Measurements from ENCODE around the gene ARX. TPM values are rescaled to one million over a fixed set of nuclear protein-coding genes. Genes with fewer than 3 reads are reported as not detected.

Gene ARX
- total RNA-seq, 1 experiment from 2014 or later = not detected

DNA sequence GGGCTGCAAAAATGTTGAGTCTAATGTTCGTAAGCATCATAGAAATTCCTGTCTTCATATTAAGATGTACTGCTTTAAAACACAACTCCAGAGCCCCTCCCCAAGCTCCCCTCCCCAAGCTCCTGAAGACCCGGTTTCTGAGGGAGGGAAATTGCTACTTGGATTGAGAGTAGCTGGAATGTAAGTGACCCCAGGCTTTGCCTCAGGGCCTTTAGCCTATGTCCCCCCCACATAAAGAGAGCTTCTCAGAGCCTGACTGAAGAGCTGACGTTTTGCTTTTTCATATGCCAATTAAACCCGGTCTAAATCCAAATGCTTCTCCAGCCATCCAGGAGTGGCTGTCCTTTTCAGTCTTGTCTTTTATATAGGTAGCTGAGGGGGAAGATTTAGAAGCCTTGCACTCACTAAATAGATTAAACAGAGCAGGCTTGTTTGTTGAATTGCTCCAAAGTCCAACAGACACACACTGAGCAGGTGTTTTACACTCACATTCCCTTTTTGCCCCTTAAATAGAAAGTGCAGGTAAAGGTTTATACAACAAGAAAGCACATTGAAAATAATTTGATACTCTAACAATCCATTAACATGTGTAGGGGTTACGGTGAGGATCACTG lies 19.6 kb downstream of the ARX start:
- Histone ChIP-seq H3K9ac (ENCODE audit: low read length) (no peak overlapping the region), H3K9me2 (replicated peaks; ENCODE audit: insufficient read depth, low read length) (no peaks in the 10 kb centered on the region), H3K9me3 (ENCODE audit: low read length) (no peaks in the 10 kb centered on the region), H4K20me1 (ENCODE audit: insufficient read depth, low read depth, low read length) (no peaks in the 10 kb centered on the region), H2AFZ (ENCODE audit: low read length) (no peak overlapping the region), H3K27ac (ENCODE audit: low read length) (no peak overlapping the region), H3K4me3 (ENCODE audit: low read length) (no peak overlapping the region), H3K4me1 (ENCODE audit: low read length) (no peaks in the 10 kb centered on the region), H3K36me3 (ENCODE audit: insufficient read depth, low read length) (no peaks in the 10 kb centered on the region), H3K79me2 (ENCODE audit: low read length) (no peaks in the 10 kb centered on the region), H3K4me2 (ENCODE audit: low read depth, low read length, poor library complexity, severe bottlenecking) (no peak overlapping the region), H3K27me3 (ENCODE audit: low read length) (no peaks in the 10 kb centered on the region)
- DNase-seq = no peak

- no peaks in the 10 kb centered on the region for H3K79me2 ChIP-seq (ENCODE audit: low read length)
- H4K20me1 ChIP-seq (ENCODE audit: insufficient read depth, low read depth, low read length) = no peaks in the 10 kb centered on the region
- H3K4me3 ChIP-seq (ENCODE audit: low read length) = no peak overlapping the region
These were observed 21.9 kb downstream of the ARX start for GRCh38 chrX:24993879-24994278.

GRCh38 chrX:24990535-24990934 lies 25.2 kb downstream of the ARX start:
- H3K4me2 ChIP-seq (ENCODE audit: low read depth, low read length, poor library complexity, severe bottlenecking) = no peak overlapping the region
- no peaks in the 10 kb centered on the region for H3K9me3 ChIP-seq (ENCODE audit: low read length)
- no peaks in the 10 kb centered on the region for H3K4me1 ChIP-seq (ENCODE audit: low read length)
- H3K4me3 ChIP-seq (ENCODE audit: low read length) = no peak overlapping the region
- H2AFZ ChIP-seq (ENCODE audit: low read length) = no peak overlapping the region
- no peak overlapping the region for H3K27ac ChIP-seq (ENCODE audit: low read length)
- H3K79me2 ChIP-seq (ENCODE audit: low read length) = no peaks in the 10 kb centered on the region
- H3K9me2 ChIP-seq (replicated peaks; ENCODE audit: insufficient read depth, low read length) = no peaks in the 10 kb centered on the region
- H4K20me1 ChIP-seq (ENCODE audit: insufficient read depth, low read depth, low read length) = no peaks in the 10 kb centered on the region
- DNase-seq = no peak
- no peaks in the 10 kb centered on the region for H3K36me3 ChIP-seq (ENCODE audit: insufficient read depth, low read length)
- no peak overlapping the region for H3K9ac ChIP-seq (ENCODE audit: low read length)
- H3K27me3 ChIP-seq (ENCODE audit: low read length) = no peaks in the 10 kb centered on the region

More at GRCh38 chrX:24993879-24994278, 21.9 kb downstream of the ARX start:
- Histone ChIP-seq H3K9ac (ENCODE audit: low read length) (no peak overlapping the region), H2AFZ (ENCODE audit: low read length) (no peak overlapping the region), H3K27me3 (ENCODE audit: low read length) (no peaks in the 10 kb centered on the region), H3K9me3 (ENCODE audit: low read length) (no peaks in the 10 kb centered on the region), H3K36me3 (ENCODE audit: insufficient read depth, low read length) (no peaks in the 10 kb centered on the region), H3K4me1 (ENCODE audit: low read length) (no peaks in the 10 kb centered on the region), H3K9me2 (replicated peaks; ENCODE audit: insufficient read depth, low read length) (no peaks in the 10 kb centered on the region), H3K4me2 (ENCODE audit: low read depth, low read length, poor library complexity, severe bottlenecking) (no peak overlapping the region), H3K27ac (ENCODE audit: low read length) (no peak overlapping the region)
- DNase-seq = no peak

DNA sequence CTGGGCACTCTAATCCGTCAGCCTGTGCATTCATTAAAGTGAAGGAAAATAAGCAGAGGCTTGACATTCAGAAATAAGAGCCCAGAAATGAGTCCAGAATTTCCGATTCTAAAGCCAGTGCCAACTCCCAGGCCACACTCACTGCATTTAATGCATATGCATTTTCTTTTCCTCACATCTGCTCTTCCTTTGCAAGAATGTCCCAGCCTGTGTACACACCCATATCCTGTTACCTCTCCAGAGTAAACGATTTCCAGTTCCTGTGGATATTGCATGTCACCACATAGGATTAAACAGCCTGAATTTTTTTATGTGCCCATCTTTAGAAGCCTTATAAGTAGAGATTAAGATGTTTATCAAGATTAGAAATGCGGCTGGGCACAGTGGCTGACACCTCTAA lies 27.5 kb downstream of the ARX start:
- no peaks in the 10 kb centered on the region for H3K27me3 ChIP-seq (ENCODE audit: low read length)
- no peaks in the 10 kb centered on the region for H3K9me3 ChIP-seq (ENCODE audit: low read length)
- no peak overlapping the region for H3K9ac ChIP-seq (ENCODE audit: low read length)
- no peak overlapping the region for H3K4me2 ChIP-seq (ENCODE audit: low read depth, low read length, poor library complexity, severe bottlenecking)
- no peaks in the 10 kb centered on the region for H3K9me2 ChIP-seq (replicated peaks; ENCODE audit: insufficient read depth, low read length)
- no peaks in the 10 kb centered on the region for H3K36me3 ChIP-seq (ENCODE audit: insufficient read depth, low read length)
- DNase-seq = no peak
- H3K79me2 ChIP-seq (ENCODE audit: low read length) = no peaks in the 10 kb centered on the region
- H3K4me3 ChIP-seq (ENCODE audit: low read length) = no peak overlapping the region
- H4K20me1 ChIP-seq (ENCODE audit: insufficient read depth, low read depth, low read length) = no peaks in the 10 kb centered on the region
- no peak overlapping the region for H3K27ac ChIP-seq (ENCODE audit: low read length)
- H3K4me1 ChIP-seq (ENCODE audit: low read length) = no peaks in the 10 kb centered on the region
- no peak overlapping the region for H2AFZ ChIP-seq (ENCODE audit: low read length)

DNA sequence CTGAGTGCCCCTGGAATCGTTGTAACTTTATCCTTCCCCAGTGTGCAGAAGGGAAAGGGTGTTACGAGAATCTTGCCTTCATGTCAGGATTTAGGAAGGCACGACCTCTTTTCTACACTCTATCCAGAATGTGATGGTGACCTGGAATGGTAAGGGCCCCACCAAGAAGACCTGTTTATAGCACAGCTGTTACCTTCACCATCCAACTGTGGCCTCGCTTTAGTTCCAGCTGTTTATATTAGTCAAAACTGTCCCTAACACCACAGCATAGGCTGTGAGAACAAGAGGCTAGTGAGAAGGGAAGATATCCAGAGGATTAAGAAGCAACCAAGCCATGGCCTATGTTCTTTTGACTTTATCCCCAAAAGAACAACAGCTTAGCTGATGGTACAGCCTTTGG lies 28.0 kb downstream of the ARX start:
- Histone ChIP-seq H3K36me3 (ENCODE audit: insufficient read depth, low read length) (no peaks in the 10 kb centered on the region), H3K4me2 (ENCODE audit: low read depth, low read length, poor library complexity, severe bottlenecking) (no peak overlapping the region), H3K9me3 (ENCODE audit: low read length) (no peaks in the 10 kb centered on the region), H3K4me1 (ENCODE audit: low read length) (no peaks in the 10 kb centered on the region), H2AFZ (ENCODE audit: low read length) (no peak overlapping the region), H3K9ac (ENCODE audit: low read length) (no peak overlapping the region), H3K27me3 (ENCODE audit: low read length) (no peaks in the 10 kb centered on the region), H4K20me1 (ENCODE audit: insufficient read depth, low read depth, low read length) (no peaks in the 10 kb centered on the region), H3K79me2 (ENCODE audit: low read length) (no peaks in the 10 kb centered on the region), H3K4me3 (ENCODE audit: low read length) (no peak overlapping the region), H3K9me2 (replicated peaks; ENCODE audit: insufficient read depth, low read length) (no peaks in the 10 kb centered on the region), H3K27ac (ENCODE audit: low read length) (no peak overlapping the region)
- DNase-seq = no peak

GRCh38 chrX:24985120-24985519 lies 30.6 kb downstream of the ARX start:
- Histone ChIP-seq H3K9me3 (ENCODE audit: low read length) (no peaks in the 10 kb centered on the region), H3K4me2 (ENCODE audit: low read depth, low read length, poor library complexity, severe bottlenecking) (no peak overlapping the region), H3K4me3 (ENCODE audit: low read length) (no peak overlapping the region), H3K79me2 (ENCODE audit: low read length) (no peaks in the 10 kb centered on the region), H3K36me3 (ENCODE audit: insufficient read depth, low read length) (no peaks in the 10 kb centered on the region), H3K27ac (ENCODE audit: low read length) (no peak overlapping the region), H3K9me2 (replicated peaks; ENCODE audit: insufficient read depth, low read length) (no peaks in the 10 kb centered on the region), H4K20me1 (ENCODE audit: insufficient read depth, low read depth, low read length) (no peaks in the 10 kb centered on the region), H3K4me1 (ENCODE audit: low read length) (no peaks in the 10 kb centered on the region), H2AFZ (ENCODE audit: low read length) (no peak overlapping the region), H3K27me3 (ENCODE audit: low read length) (no peaks in the 10 kb centered on the region), H3K9ac (ENCODE audit: low read length) (no peak overlapping the region)
- DNase-seq = no peak

- Histone ChIP-seq H3K27me3 (ENCODE audit: low read length) (no peaks in the 10 kb centered on the region), H3K9ac (ENCODE audit: low read length) (no peak overlapping the region)
- DNase-seq = no peak
These were observed 31.8 kb downstream of the ARX start for GRCh38 chrX:24983931-24984330.

GRCh38 chrX:24982306-24982965 lies 33.3 kb downstream of the ARX start:
- H3K4me3 ChIP-seq (ENCODE audit: low read length) = no peak overlapping the region
- no peaks in the 10 kb centered on the region for H3K9me2 ChIP-seq (replicated peaks; ENCODE audit: insufficient read depth, low read length)
- H3K36me3 ChIP-seq (ENCODE audit: insufficient read depth, low read length) = no peaks in the 10 kb centered on the region

More at GRCh38 chrX:24983931-24984330, 31.8 kb downstream of the ARX start:
- no peak overlapping the region for H3K27ac ChIP-seq (ENCODE audit: low read length)
- H3K79me2 ChIP-seq (ENCODE audit: low read length) = no peaks in the 10 kb centered on the region
- no peaks in the 10 kb centered on the region for H3K9me2 ChIP-seq (replicated peaks; ENCODE audit: insufficient read depth, low read length)
- no peak overlapping the region for H2AFZ ChIP-seq (ENCODE audit: low read length)
- H3K4me1 ChIP-seq (ENCODE audit: low read length) = no peaks in the 10 kb centered on the region
- H3K4me2 ChIP-seq (ENCODE audit: low read depth, low read length, poor library complexity, severe bottlenecking) = no peak overlapping the region
- H3K4me3 ChIP-seq (ENCODE audit: low read length) = no peak overlapping the region
- no peaks in the 10 kb centered on the region for H4K20me1 ChIP-seq (ENCODE audit: insufficient read depth, low read depth, low read length)
- H3K9me3 ChIP-seq (ENCODE audit: low read length) = no peaks in the 10 kb centered on the region
- H3K36me3 ChIP-seq (ENCODE audit: insufficient read depth, low read length) = no peaks in the 10 kb centered on the region

More at GRCh38 chrX:24982306-24982965, 33.3 kb downstream of the ARX start:
- H3K4me1 ChIP-seq (ENCODE audit: low read length) = no peaks in the 10 kb centered on the region
- H3K27me3 ChIP-seq (ENCODE audit: low read length) = no peaks in the 10 kb centered on the region
- H3K9ac ChIP-seq (ENCODE audit: low read length) = no peak overlapping the region
- no peak for DNase-seq
- H4K20me1 ChIP-seq (ENCODE audit: insufficient read depth, low read depth, low read length) = no peaks in the 10 kb centered on the region
- no peak overlapping the region for H2AFZ ChIP-seq (ENCODE audit: low read length)
- H3K9me3 ChIP-seq (ENCODE audit: low read length) = no peaks in the 10 kb centered on the region
- no peak overlapping the region for H3K27ac ChIP-seq (ENCODE audit: low read length)
- H3K4me2 ChIP-seq (ENCODE audit: low read depth, low read length, poor library complexity, severe bottlenecking) = no peak overlapping the region
- no peaks in the 10 kb centered on the region for H3K79me2 ChIP-seq (ENCODE audit: low read length)

Measured in Karpas-422 (cell line).